ENCODE data around the gene GABRR2. TPM values are rescaled to one million over a fixed set of nuclear protein-coding genes. Genes with fewer than 3 reads are reported as not detected.

The GABRR2 gene
- total and polyA plus RNA-seq, 2 donors from 2014 or later = 0.38 TPM; not detected in 1

- no peaks in the 10 kb centered on the region for H3K27me3 ChIP-seq (ENCODE audit: control insufficient read depth, insufficient read depth, low read length)
- peak overlapping the region in 1 of 2 donors; percentile 65 for H3K27ac ChIP-seq (ENCODE audit: low read depth in 2 of 2, low read length in 2 of 2)
- no peaks in the 10 kb centered on the region for H3K9me3 ChIP-seq (ENCODE audit: control insufficient read depth in 2 of 3, insufficient read depth in 1 of 3, low read length in 3 of 3)
- DNase-seq (peak in 1 of 5 donors; percentile 21), FAIRE-seq (peak; percentile 27)
- intact Hi-C loops (cut with DNase I) = no loop called here
- peaks cover 0 to 2% (median 0%) of the 10 kb centered on the region in 3 donors for H3K36me3 ChIP-seq (ENCODE audit: control insufficient read depth in 2 of 3, insufficient read depth in 3 of 3, low read length in 3 of 3)
- no peak for TF ChIP-seq CTCF (IDR thresholded peaks at IDR 0.05; ENCODE audit: borderline replicate concordance, extremely low read depth, insufficient read depth)
- H3K9ac ChIP-seq (ENCODE audit: low read length in 3 of 3) = peak overlapping the region in 1 of 3 donors; percentile 44
- H3K4me3 ChIP-seq (ENCODE audit: low read length in 3 of 3) = peak overlapping the region in 2 of 3 donors; percentile 39 to 48
- H3K4me1 ChIP-seq (ENCODE audit: control insufficient read depth in 2 of 3, insufficient read depth in 2 of 3, low read depth in 1 of 3, low read length in 3 of 3) = peaks cover 0 to 13% (median 5%) of the 10 kb centered on the region in 3 donors
Observed at GRCh38 chr6:89321131-89321970, 6.3 kb upstream of the GABRR2 start.

- H3K36me3 ChIP-seq (ENCODE audit: control insufficient read depth in 2 of 3, insufficient read depth in 3 of 3, low read length in 3 of 3) = no peaks in the 10 kb centered on the region
- H3K9me3 ChIP-seq (ENCODE audit: control insufficient read depth in 2 of 3, insufficient read depth in 1 of 3, low read length in 3 of 3) = no peaks in the 10 kb centered on the region
- intact Hi-C loops (cut with DNase I) = no loop called here
- H3K4me1 ChIP-seq (ENCODE audit: control insufficient read depth in 2 of 3, insufficient read depth in 2 of 3, low read depth in 1 of 3, low read length in 3 of 3) = peaks cover 0 to 13% (median 5%) of the 10 kb centered on the region in 3 donors
- H3K4me3 ChIP-seq (ENCODE audit: low read length in 3 of 3) = no peak overlapping the region
- no peak for FAIRE-seq
- no peak overlapping the region for H3K27ac ChIP-seq (ENCODE audit: low read depth in 2 of 2, low read length in 2 of 2)
- H3K27me3 ChIP-seq (ENCODE audit: control insufficient read depth, insufficient read depth, low read length) = no peaks in the 10 kb centered on the region
- no peak for DNase-seq
- no peak overlapping the region for H3K9ac ChIP-seq (ENCODE audit: low read length in 3 of 3)
- TF ChIP-seq CTCF (IDR thresholded peaks at IDR 0.05; ENCODE audit: borderline replicate concordance, extremely low read depth, insufficient read depth) = no peak
Observed at GRCh38 chr6:89320012-89320559, 5.0 kb upstream of the GABRR2 start.

- no peak for FAIRE-seq
- intact Hi-C loops (cut with DNase I) = no loop called here
- H3K27me3 ChIP-seq (ENCODE audit: control insufficient read depth, insufficient read depth, low read length) = no peaks in the 10 kb centered on the region
- H3K27ac ChIP-seq (ENCODE audit: low read depth in 2 of 2, low read length in 2 of 2) = no peak overlapping the region
- no peak overlapping the region for H3K4me3 ChIP-seq (ENCODE audit: low read length in 3 of 3)
- H3K9ac ChIP-seq (ENCODE audit: low read length in 3 of 3) = no peak overlapping the region
- no peaks in the 10 kb centered on the region for H3K9me3 ChIP-seq (ENCODE audit: control insufficient read depth in 2 of 3, insufficient read depth in 1 of 3, low read length in 3 of 3)
- no peak for DNase-seq
- peaks cover 0 to 13% (median 10%) of the 10 kb centered on the region in 3 donors for H3K4me1 ChIP-seq (ENCODE audit: control insufficient read depth in 2 of 3, insufficient read depth in 2 of 3, low read depth in 1 of 3, low read length in 3 of 3)
- no peak for TF ChIP-seq CTCF (IDR thresholded peaks at IDR 0.05; ENCODE audit: borderline replicate concordance, extremely low read depth, insufficient read depth)
- no peaks in the 10 kb centered on the region for H3K36me3 ChIP-seq (ENCODE audit: control insufficient read depth in 2 of 3, insufficient read depth in 3 of 3, low read length in 3 of 3)
Observed at GRCh38 chr6:89317067-89317466, 2.0 kb upstream of the GABRR2 start.
